Keratinocyte (primary cell): Measurements from ENCODE around the gene TLL2.

ENCODE experiments used
- EZH2 ChIP-seq: IDR thresholded peaks from one replicate; pipeline ENCODE4 v1.6.1; 2012; ENCODE audit warnings: inconsistent platforms, mild to moderate bottlenecking, low read length, moderate library complexity
- TF ChIP-seq, protein P1 (sequence below), 3 experiments: IDR thresholded peaks in 1 of 3; conservative IDR thresholded peaks in 1 of 3; optimal IDR thresholded peaks in 1 of 3; 2 replicates in 2 of 3; 3 replicates in 1 of 3; pipeline versions ENCODE3 to v1.5.1; 2011; ENCODE audit warnings: low read length in 3 of 3, mild to moderate bottlenecking in 3 of 3, moderate library complexity in 2 of 3, control low read depth in 1 of 3, inconsistent platforms in 1 of 3; ENCODE audit not compliant: insufficient read depth in 2 of 3; ENCODE audit errors: extremely low read depth in 1 of 3

DNA sequence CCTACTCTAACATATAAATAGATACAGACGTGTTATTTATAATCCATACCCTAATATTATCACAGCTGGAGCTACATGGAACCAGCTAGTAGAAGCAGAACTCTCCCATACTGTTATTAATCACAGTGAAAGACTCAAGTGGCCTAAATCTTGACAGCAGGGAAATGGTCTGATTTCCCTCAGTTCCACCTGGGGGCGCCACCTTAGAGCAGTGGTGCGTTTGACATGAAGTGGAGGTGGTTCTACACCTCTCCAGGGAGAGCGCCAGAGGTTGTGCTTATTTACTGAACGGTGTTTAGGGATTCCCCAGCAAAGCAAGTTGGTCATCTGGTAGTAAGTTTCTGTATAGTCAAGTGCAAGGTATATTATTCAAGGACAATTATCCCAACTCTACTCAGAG is 191.9 kb downstream of the TLL2 start:
- no peak for TF ChIP-seq EZH2
- TF ChIP-seq, protein P1, sequence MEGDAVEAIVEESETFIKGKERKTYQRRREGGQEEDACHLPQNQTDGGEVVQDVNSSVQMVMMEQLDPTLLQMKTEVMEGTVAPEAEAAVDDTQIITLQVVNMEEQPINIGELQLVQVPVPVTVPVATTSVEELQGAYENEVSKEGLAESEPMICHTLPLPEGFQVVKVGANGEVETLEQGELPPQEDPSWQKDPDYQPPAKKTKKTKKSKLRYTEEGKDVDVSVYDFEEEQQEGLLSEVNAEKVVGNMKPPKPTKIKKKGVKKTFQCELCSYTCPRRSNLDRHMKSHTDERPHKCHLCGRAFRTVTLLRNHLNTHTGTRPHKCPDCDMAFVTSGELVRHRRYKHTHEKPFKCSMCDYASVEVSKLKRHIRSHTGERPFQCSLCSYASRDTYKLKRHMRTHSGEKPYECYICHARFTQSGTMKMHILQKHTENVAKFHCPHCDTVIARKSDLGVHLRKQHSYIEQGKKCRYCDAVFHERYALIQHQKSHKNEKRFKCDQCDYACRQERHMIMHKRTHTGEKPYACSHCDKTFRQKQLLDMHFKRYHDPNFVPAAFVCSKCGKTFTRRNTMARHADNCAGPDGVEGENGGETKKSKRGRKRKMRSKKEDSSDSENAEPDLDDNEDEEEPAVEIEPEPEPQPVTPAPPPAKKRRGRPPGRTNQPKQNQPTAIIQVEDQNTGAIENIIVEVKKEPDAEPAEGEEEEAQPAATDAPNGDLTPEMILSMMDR (optimal IDR thresholded peaks at IDR 0.05 in 1 of 3, IDR thresholded peaks at IDR 0.05 in 1 of 3, conservative IDR thresholded peaks at IDR 0.05 in 1 of 3; ENCODE audit: extremely low read depth in 1 of 3, insufficient read depth in 2 of 3, low read length in 3 of 3): peak in 1 of 3 experiments; percentile 13
